Brain microvascular endothelial cell (primary cell): ENCODE data around the gene ZNF385B.

Experiments
- DNase-seq: peaks from one replicate; pipeline ENCODE4 v3.0.0-alpha.2; 2020
- H3K27ac ChIP-seq: fragments of 250-450 bp; sonication (Bioruptor Pico); 2 replicates; pipeline ENCODE4 v1.5.1; 2020; ENCODE audit warnings: mild to moderate bottlenecking, moderate library complexity
- H3K27me3 ChIP-seq: fragments of 250-450 bp; sonication (Bioruptor Pico); replicated peaks from 2 replicates; pipeline ENCODE4 v1.5.1; 2020; ENCODE audit warnings: mild to moderate bottlenecking
- H3K36me3 ChIP-seq: fragments of 250-450 bp; sonication (Bioruptor Pico); replicated peaks from 2 replicates; pipeline ENCODE4 v1.5.1; 2020; ENCODE audit warnings: mild to moderate bottlenecking
- H3K4me3 ChIP-seq: 2 replicates; pipeline ENCODE4 v1.5.1; 2011; ENCODE audit warnings: low read depth, mild to moderate bottlenecking, control low read depth, low read length, moderate library complexity
- CTCF ChIP-seq: IDR thresholded peaks from 2 replicates; pipeline ENCODE4 v1.5.1; 2011; ENCODE audit warnings: low read depth, mild to moderate bottlenecking, moderate library complexity, low read length, control low read depth, inconsistent platforms; ENCODE audit errors: missing control alignments
- in situ Hi-C: cut with HindIII; loops from 2 replicates; pipeline ENCODE4 v1.10.0; 2017; ENCODE audit warnings: low sequenced_read_pairs, low pct_ligation_motif_present

The ZNF385B gene

GRCh38 chr2:179393481-179393880 lies 467.9 kb downstream of the ZNF385B start:
- H3K4me3 ChIP-seq: no peak overlapping the region
- in situ Hi-C loops: no loop called here
- H3K27me3 ChIP-seq: no peaks in the 10 kb centered on the region
- DNase-seq: peak; percentile 1
- no peaks in the 10 kb centered on the region for H3K36me3 ChIP-seq
- H3K27ac ChIP-seq: no peak overlapping the region
- no peak for TF ChIP-seq CTCF
